HepG2 (cell line): ENCODE measurements around the gene ZKSCAN4. TPM values are rescaled to one million over a fixed set of nuclear protein-coding genes. Genes with fewer than 3 reads are reported as not detected.
A peak's percentile ranks its signal among the peaks of the same experiment; 100 is the strongest.

Experiments used
- ATAC-seq: fragments of 200-7000 bp; cut with Tn5 transposase; 3 replicates; pipeline ENCODE4 v1.9.1; 2020; ENCODE audit warnings: mild to moderate bottlenecking, moderate library complexity
- BruUV-seq: library from RNA; stranded (reverse); fragments of 400-500 nt; replicated peaks from 2 replicates; lab custom pipeline; 2021; lab: Mats Ljungman, UMichigan
- CTCF ChIA-PET: fragments of 300-600 bp; formaldehyde crosslinking; extraction: SDS; loops from one replicate; lab custom pipeline; 2021; ENCODE audit warnings: low total read pairs, inconsistent platforms, low intra/inter-chr PET ratio; lab: Yijun Ruan, JAX
- POLR2A ChIA-PET: fragments of 350-600 bp; sonication (Branson Sonifier 250); formaldehyde crosslinking; loops from one replicate; lab custom pipeline; 2020; ENCODE audit warnings: antibody characterized with exemption, inconsistent platforms; lab: Yijun Ruan, JAX
- DNase-seq: peaks from one replicate; pipeline ENCODE4 v3.0.0-alpha.2; 2015; ENCODE audit warnings: low spot score
- FAIRE-seq: peaks from 3 replicates; lab custom pipeline; 2011; peaks lifted over from hg19 to GRCh38; lab: Jason Lieb, UNC
- H2AFZ ChIP-seq: one replicate; pipeline ENCODE4 v1.6.1; 2011; ENCODE audit warnings: low read length, inconsistent platforms
- H3K27ac ChIP-seq: fragments of 300-600 bp; 3 replicates; pipeline ENCODE4 v1.8.0; 2011; ENCODE audit warnings: mixed run types, mild to moderate bottlenecking, mixed read lengths, low read length, inconsistent platforms; ENCODE audit not compliant: insufficient read depth; ENCODE audit errors: extremely low read length
- H3K27me3 ChIP-seq, 2 experiments: fragments of 200-600 bp in 1 of 2; 2 replicates in 1 of 2; 3 replicates in 1 of 2; pipeline versions ENCODE4 v1.6.0 to v1.8.0; 2011; ENCODE audit warnings: low read length in 2 of 2, mild to moderate bottlenecking in 2 of 2, moderate library complexity in 2 of 2, inconsistent platforms in 1 of 2; ENCODE audit not compliant: insufficient read depth in 2 of 2, control insufficient read depth in 1 of 2
- H3K36me3 ChIP-seq, 2 experiments: fragments of 200-600 bp in 1 of 2; replicated peaks in 1 of 2; 2 replicates in 1 of 2; 3 replicates in 1 of 2; pipeline versions ENCODE4 v1.5.1 to v1.8.0; 2011; ENCODE audit warnings: low read length in 2 of 2, inconsistent platforms in 1 of 2; ENCODE audit not compliant: insufficient read depth in 2 of 2, control insufficient read depth in 1 of 2
- H3K4me1 ChIP-seq: 2 replicates; pipeline ENCODE4 v1.5.1; 2012; ENCODE audit warnings: low read length, inconsistent platforms; ENCODE audit not compliant: insufficient read depth
- H3K4me2 ChIP-seq: 2 replicates; pipeline ENCODE4 v1.6.0; 2011; ENCODE audit warnings: low read depth, low read length, inconsistent platforms
- H3K4me3 ChIP-seq, 3 experiments: fragments of 200-600 bp in 1 of 3; sonication (generic), shearing (Covaris generic) in 1 of 3; replicated peaks in 1 of 3; 2 replicates each; pipeline ENCODE4 v1.5.1; 2011 to 2016; ENCODE audit warnings: low read length in 3 of 3, inconsistent platforms in 2 of 3, low read depth in 2 of 3, mild to moderate bottlenecking in 2 of 3, control low read depth in 1 of 3, mixed read lengths in 1 of 3; ENCODE audit not compliant: insufficient read depth in 1 of 3
- H3K79me2 ChIP-seq: one replicate; pipeline ENCODE4 v1.6.1; 2011; ENCODE audit warnings: low read length, inconsistent platforms; ENCODE audit not compliant: insufficient read depth
- H3K9ac ChIP-seq: 2 replicates; pipeline ENCODE4 v1.6.0; 2011; ENCODE audit warnings: mild to moderate bottlenecking, low read depth, low read length, inconsistent platforms; ENCODE audit not compliant: insufficient read depth
- H3K9me3 ChIP-seq: 2 replicates; pipeline ENCODE4 v1.5.1; 2012; ENCODE audit warnings: mild to moderate bottlenecking, low read length
- H4K20me1 ChIP-seq: 2 replicates; pipeline ENCODE4 v1.6.0; 2011; ENCODE audit warnings: inconsistent platforms, mild to moderate bottlenecking, low read length, moderate library complexity; ENCODE audit not compliant: insufficient read depth
- CHD2 ChIP-seq: IDR thresholded peaks from 2 replicates; pipeline ENCODE4 v1.6.1; 2011; ENCODE audit warnings: low read depth, low read length, improper control_type of control experiment
- EED ChIP-seq: sonication (generic); formaldehyde crosslinking; IDR thresholded peaks from 2 replicates; pipeline ENCODE4 v1.5.0; 2020; ENCODE audit warnings: mild to moderate bottlenecking, missing genetic modification reagents
- EZH2 ChIP-seq: conservative IDR thresholded peaks from 2 replicates; pipeline ENCODE4 v1.6.1; 2012; ENCODE audit warnings: mild to moderate bottlenecking, low read depth, low read length, moderate library complexity
- HDAC2 ChIP-seq: sonication (generic); formaldehyde crosslinking; IDR thresholded peaks from 2 replicates; pipeline ENCODE4 v1.4.0; 2020; ENCODE audit warnings: missing genetic modification reagents
- KLF15 ChIP-seq: sonication (generic); formaldehyde crosslinking; IDR thresholded peaks from 2 replicates; pipeline ENCODE4 v1.8.1; 2023; ENCODE audit warnings: borderline replicate concordance, mild to moderate bottlenecking, inconsistent platforms, missing genetic modification reagents, mixed read lengths
- RBFOX2 ChIP-seq: fragments of 200-400 bp; formaldehyde crosslinking; IDR thresholded peaks from 2 replicates; pipeline ENCODE4 v1.6.1; 2017; ENCODE audit warnings: low read depth, mild to moderate bottlenecking, low read length
- SMYD3 ChIP-seq: sonication (generic); formaldehyde crosslinking; IDR thresholded peaks from 2 replicates; pipeline ENCODE4 v1.8.1; 2023; ENCODE audit warnings: mild to moderate bottlenecking, missing genetic modification reagents
- TCF12 ChIP-seq, 2 experiments: fragments of 450-650 bp in 1 of 2; sonication (generic) in 1 of 2; formaldehyde crosslinking in 1 of 2; IDR thresholded peaks; 2 replicates each; pipeline versions ENCODE4 v1.6.1 to v1.8.0; 2017 to 2022; ENCODE audit warnings: antibody characterized with exemption in 1 of 2, mild to moderate bottlenecking in 1 of 2, missing genetic modification reagents in 1 of 2, moderate library complexity in 1 of 2
- ZKSCAN5 ChIP-seq: sonication (generic); formaldehyde crosslinking; IDR thresholded peaks from 2 replicates; pipeline ENCODE4 v1.5.1; 2020; ENCODE audit warnings: mild to moderate bottlenecking, missing genetic modification reagents
- ZNF136 ChIP-seq: sonication (generic); formaldehyde crosslinking; IDR thresholded peaks from 2 replicates; pipeline ENCODE4 v1.8.1; 2022; ENCODE audit warnings: low read depth, mild to moderate bottlenecking, moderate library complexity, missing genetic modification reagents
- ZNF501 ChIP-seq: sonication (generic); formaldehyde crosslinking; IDR thresholded peaks from 2 replicates; pipeline ENCODE4 v1.5.1; 2020; ENCODE audit warnings: mild to moderate bottlenecking, moderate library complexity, missing genetic modification reagents
- ZNF768 ChIP-seq: sonication (generic); formaldehyde crosslinking; IDR thresholded peaks from 2 replicates; pipeline ENCODE4 v1.4.0; 2020; ENCODE audit warnings: missing genetic modification reagents
- WGBS: methylation state at CpG from one replicate; pipeline ENCODE4 v1.1.6; 2017; ENCODE audit warnings: low lambda C conversion rate; 5-methylcytosine and 5-hydroxymethylcytosine counted together
- in situ Hi-C: cut with HindIII; loops from 2 replicates; pipeline ENCODE4 v1.10.0; 2017; ENCODE audit warnings: low pct_unique_long_range_greater_than_20kb; ENCODE audit not compliant: extremely low pct_ligation_motif_present
- intact Hi-C: fragments of 100-400 bp; cut with micrococcal nuclease; formaldehyde crosslinking; loops from one replicate; pipeline ENCODE4 v1.10.0; 2022; ENCODE audit not compliant: unreplicated experiment
- polyA plus RNA-seq, 8 experiments: library from polyadenylated mRNA; depleted of rRNA in 3 of 8; stranded (reverse) in 7 of 8; unstranded in 1 of 8; fragments of >200 nt; fragmentation: Illumina TruSeq in 4 of 8; extraction: Trizol in 4 of 8; gene quantifications; 2 replicates each; pipeline versions ENCODE4 v1.2.1 to v1.2.3, GENCODE V29; 2011 to 2016; ENCODE audit warnings: low read depth in 4 of 8, missing spikeins in 1 of 8, mixed read lengths in 1 of 8; ENCODE audit not compliant: insufficient read depth in 1 of 8
- total RNA-seq, 5 experiments: library from RNA; depleted of rRNA; stranded (reverse); fragments of >200 nt; fragmentation: Illumina TruSeq; extraction: Trizol; gene quantifications; 2 replicates each; pipeline ENCODE4 v1.2.3, GENCODE V29; 2016; ENCODE audit warnings: low read depth in 1 of 5
- TF ChIP-seq, protein P1 (sequence below): sonication (generic); formaldehyde crosslinking; IDR thresholded peaks from 2 replicates; pipeline ENCODE4 v1.4.0; 2020; ENCODE audit warnings: missing genetic modification reagents, borderline replicate concordance
- TF ChIP-seq, protein P2 (sequence below): sonication (generic); formaldehyde crosslinking; IDR thresholded peaks from 2 replicates; pipeline ENCODE4 v1.4.0; 2020; ENCODE audit warnings: missing genetic modification reagents
- TF ChIP-seq, protein P3 (sequence below): sonication (generic); formaldehyde crosslinking; IDR thresholded peaks from 2 replicates; pipeline ENCODE4 v1.8.0; 2022; ENCODE audit warnings: mild to moderate bottlenecking, missing genetic modification reagents, moderate library complexity
- TF ChIP-seq, protein P4 (sequence below): sonication (generic); formaldehyde crosslinking; IDR thresholded peaks from 2 replicates; pipeline ENCODE4 v1.9.0; 2022; ENCODE audit warnings: missing genetic modification reagents, mild to moderate bottlenecking, borderline replicate concordance

ZKSCAN4 gene
- total and polyA plus RNA-seq, 2 of the 13 experiments (the other 11 are each of a cell fraction or from before 2014, with no cell fraction given): 2.9 to 7.8 TPM

DNA sequence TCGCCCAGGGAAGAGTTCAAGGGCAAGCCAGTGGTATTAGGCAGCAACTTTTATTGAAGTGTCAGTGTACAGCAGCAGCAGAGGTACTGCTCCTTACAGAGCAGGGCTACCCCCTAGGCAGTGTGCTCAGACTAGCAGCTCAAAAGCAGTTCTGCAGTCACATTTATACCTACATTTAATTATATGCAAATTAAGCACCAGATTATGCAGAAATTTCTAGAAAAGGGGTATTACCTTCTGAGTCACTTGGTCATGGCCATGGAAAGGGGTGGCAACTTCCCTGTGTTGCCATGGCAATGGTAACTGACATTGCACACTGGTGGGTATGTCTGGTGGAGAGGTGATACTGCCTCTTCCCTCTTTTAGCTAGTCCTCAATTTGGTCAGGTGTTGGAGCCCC lies 2.1 kb upstream of the ZKSCAN4 start (continued):
- TF ChIP-seq, protein P1, sequence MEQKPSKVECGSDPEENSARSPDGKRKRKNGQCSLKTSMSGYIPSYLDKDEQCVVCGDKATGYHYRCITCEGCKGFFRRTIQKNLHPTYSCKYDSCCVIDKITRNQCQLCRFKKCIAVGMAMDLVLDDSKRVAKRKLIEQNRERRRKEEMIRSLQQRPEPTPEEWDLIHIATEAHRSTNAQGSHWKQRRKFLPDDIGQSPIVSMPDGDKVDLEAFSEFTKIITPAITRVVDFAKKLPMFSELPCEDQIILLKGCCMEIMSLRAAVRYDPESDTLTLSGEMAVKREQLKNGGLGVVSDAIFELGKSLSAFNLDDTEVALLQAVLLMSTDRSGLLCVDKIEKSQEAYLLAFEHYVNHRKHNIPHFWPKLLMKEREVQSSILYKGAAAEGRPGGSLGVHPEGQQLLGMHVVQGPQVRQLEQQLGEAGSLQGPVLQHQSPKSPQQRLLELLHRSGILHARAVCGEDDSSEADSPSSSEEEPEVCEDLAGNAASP (CRISPR knock-in tag): no peak
- no peak for TF ChIP-seq EZH2

DNA sequence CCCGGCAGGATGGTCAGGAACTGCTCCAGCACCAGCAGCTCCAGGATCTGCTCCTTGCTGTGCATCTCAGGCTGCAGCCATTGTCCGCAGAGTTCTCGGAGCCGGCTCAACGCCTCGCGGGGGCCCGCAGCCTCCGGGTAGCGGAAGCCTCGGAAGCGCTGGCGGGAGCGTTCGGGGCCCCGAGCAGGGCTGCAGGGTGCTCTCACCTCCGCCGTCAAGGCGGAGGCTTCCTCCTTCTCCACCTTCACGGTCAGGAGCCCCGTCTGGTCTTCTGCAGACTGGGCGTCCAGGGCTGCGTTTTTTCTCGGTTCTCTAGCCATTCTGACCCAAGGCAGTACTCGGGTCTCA lies 434 bp downstream of the ZKSCAN4 start:
- POLR2A ChIA-PET: interaction anchor here (0.8 to 3.6 kb wide), 18 partner anchors 16 to 335 kb away, joined by 3 to 67 read pairs (median 5); partner anchors contain the start of genes PGBD1, ZKSCAN3, ZKSCAN8 and ZSCAN16
- peak overlapping the region; percentile 85 to 98 (median 97) for H3K4me3 ChIP-seq
- CTCF ChIA-PET: no interaction called here
- H3K4me2 ChIP-seq: peak overlapping the region; percentile 95
- no peak for FAIRE-seq
- in situ Hi-C loops: loop anchor here (5.0 kb wide), 1 partner anchor 114 kb away; no protein-coding TSS in a partner anchor
- H3K27me3 ChIP-seq: no peaks in the 10 kb centered on the region; a peak in 1 of 5 replicates
- no peak for DNase-seq
- H3K4me1 ChIP-seq: peaks cover 27% of the 10 kb centered on the region
- peaks cover 11% of the 10 kb centered on the region for H3K79me2 ChIP-seq
- peak; percentile 64 for ATAC-seq
- TSS peak; percentile 66 for BruUV-seq
- peak overlapping the region; percentile 30 for H3K27ac ChIP-seq
- intact Hi-C loops: loop anchor here (1.0 kb wide), 7 partner anchors 16 to 115 kb away; partner anchors contain the start of genes PGBD1, ZKSCAN3, ZKSCAN8 and ZSCAN26
- no peaks in the 10 kb centered on the region for H3K9me3 ChIP-seq
- WGBS: 0% methylated on average over 13 of the region's 25 CpGs
- H4K20me1 ChIP-seq: no peaks in the 10 kb centered on the region
- peak overlapping the region; percentile 79 for H3K9ac ChIP-seq
- H3K36me3 ChIP-seq: peaks cover 2 to 16% of the 10 kb centered on the region in 2 experiments; a peak in 4 of 5 replicates
- H2AFZ ChIP-seq: peak overlapping the region; percentile 99
- TF ChIP-seq RBFOX2: peak; percentile 61; the same call in 1 of the 2 replicates
- 0 out of 2 replicates have a peak, but pooled peaks have one; percentile 42 for TF ChIP-seq CHD2
- TF ChIP-seq TCF12 (IDR thresholded peaks at IDR 0.05): no peak
- 0 out of 2 replicates have a peak, but pooled peaks have one; percentile 40 for TF ChIP-seq TCF12 (CRISPR knock-in tag; IDR thresholded peaks at IDR 0.05)
- no peak for TF ChIP-seq HDAC2 (CRISPR knock-in tag)
- no peak for TF ChIP-seq SMYD3 (CRISPR knock-in tag)
- TF ChIP-seq EED (CRISPR knock-in tag): peak; percentile 54; the same call in 1 of the 2 replicates
- TF ChIP-seq, protein P2, sequence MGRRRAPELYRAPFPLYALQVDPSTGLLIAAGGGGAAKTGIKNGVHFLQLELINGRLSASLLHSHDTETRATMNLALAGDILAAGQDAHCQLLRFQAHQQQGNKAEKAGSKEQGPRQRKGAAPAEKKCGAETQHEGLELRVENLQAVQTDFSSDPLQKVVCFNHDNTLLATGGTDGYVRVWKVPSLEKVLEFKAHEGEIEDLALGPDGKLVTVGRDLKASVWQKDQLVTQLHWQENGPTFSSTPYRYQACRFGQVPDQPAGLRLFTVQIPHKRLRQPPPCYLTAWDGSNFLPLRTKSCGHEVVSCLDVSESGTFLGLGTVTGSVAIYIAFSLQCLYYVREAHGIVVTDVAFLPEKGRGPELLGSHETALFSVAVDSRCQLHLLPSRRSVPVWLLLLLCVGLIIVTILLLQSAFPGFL (CRISPR knock-in tag): no peak
- TF ChIP-seq KLF15 (CRISPR knock-in tag): 0 out of 2 replicates have a peak, but pooled peaks have one; percentile 30
- TF ChIP-seq ZKSCAN5 (CRISPR knock-in tag): 0 out of 2 replicates have a peak, but pooled peaks have one; percentile 49
- TF ChIP-seq, protein P3, sequence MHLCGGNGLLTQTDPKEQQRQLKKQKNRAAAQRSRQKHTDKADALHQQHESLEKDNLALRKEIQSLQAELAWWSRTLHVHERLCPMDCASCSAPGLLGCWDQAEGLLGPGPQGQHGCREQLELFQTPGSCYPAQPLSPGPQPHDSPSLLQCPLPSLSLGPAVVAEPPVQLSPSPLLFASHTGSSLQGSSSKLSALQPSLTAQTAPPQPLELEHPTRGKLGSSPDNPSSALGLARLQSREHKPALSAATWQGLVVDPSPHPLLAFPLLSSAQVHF: no peak
- TF ChIP-seq ZNF136 (CRISPR knock-in tag): 0 out of 2 replicates have a peak, but pooled peaks have one; percentile 4
- TF ChIP-seq, protein P4, sequence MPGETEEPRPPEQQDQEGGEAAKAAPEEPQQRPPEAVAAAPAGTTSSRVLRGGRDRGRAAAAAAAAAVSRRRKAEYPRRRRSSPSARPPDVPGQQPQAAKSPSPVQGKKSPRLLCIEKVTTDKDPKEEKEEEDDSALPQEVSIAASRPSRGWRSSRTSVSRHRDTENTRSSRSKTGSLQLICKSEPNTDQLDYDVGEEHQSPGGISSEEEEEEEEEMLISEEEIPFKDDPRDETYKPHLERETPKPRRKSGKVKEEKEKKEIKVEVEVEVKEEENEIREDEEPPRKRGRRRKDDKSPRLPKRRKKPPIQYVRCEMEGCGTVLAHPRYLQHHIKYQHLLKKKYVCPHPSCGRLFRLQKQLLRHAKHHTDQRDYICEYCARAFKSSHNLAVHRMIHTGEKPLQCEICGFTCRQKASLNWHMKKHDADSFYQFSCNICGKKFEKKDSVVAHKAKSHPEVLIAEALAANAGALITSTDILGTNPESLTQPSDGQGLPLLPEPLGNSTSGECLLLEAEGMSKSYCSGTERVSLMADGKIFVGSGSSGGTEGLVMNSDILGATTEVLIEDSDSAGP (CRISPR knock-in tag): no peak
- 0 out of 2 replicates have a peak, but pooled peaks have one; percentile 15 for TF ChIP-seq ZNF501 (CRISPR knock-in tag)
- TF ChIP-seq ZNF768: peak; percentile 83
